HCT116 (cell line): Measurements from ENCODE around the gene KSR2. TPM values are rescaled to one million over a fixed set of nuclear protein-coding genes. Genes with fewer than 3 reads are reported as not detected.

Experiments
- ATAC-seq: fragments of 200-7000 bp; cut with Tn5 transposase; 2 replicates; pipeline ENCODE4 v1.9.1; 2020; ENCODE audit warnings: mild to moderate bottlenecking, moderate library complexity
- BruUV-seq: library from RNA; stranded (reverse); fragments of 400-500 nt; replicated peaks from 2 replicates; lab custom pipeline; 2021; lab: Mats Ljungman, UMichigan
- CTCF ChIA-PET: fragments of 300-600 bp; sonication (Branson Sonifier 250); formaldehyde crosslinking; loops from one replicate; lab custom pipeline; 2021; ENCODE audit warnings: antibody characterized with exemption; lab: Charles Lee
- POLR2A ChIA-PET: fragments of 300-600, 350-600 bp; sonication (Branson Sonifier 250); formaldehyde crosslinking; loops from one replicate; lab custom pipeline; 2021; ENCODE audit warnings: antibody characterized with exemption; lab: Charles Lee
- RAD21 ChIA-PET, 2 experiments: fragments of 300-600 bp; sonication (Branson Sonifier 250); formaldehyde crosslinking; loops; one replicate each; lab custom pipeline; 2023; ENCODE audit warnings: low total read pairs in 2 of 2; ENCODE audit not compliant: uncharacterized antibody in 2 of 2, unreplicated experiment in 2 of 2, low non-redundant PET in 1 of 2; lab: Charles Lee
- DNase-seq: peaks from one replicate; pipeline ENCODE4 v3.0.0-alpha.2; 2010; ENCODE audit warnings: low read depth, low spot score
- H2AFZ ChIP-seq: fragments of 200-600 bp; shearing (Covaris generic), sonication (generic); 2 replicates; pipeline ENCODE4 v1.6.1; 2017; ENCODE audit warnings: low read depth, mixed run types, mixed read lengths, antibody characterized with exemption, low read length; ENCODE audit not compliant: poor library complexity, severe bottlenecking
- H3K27ac ChIP-seq: 2 replicates; pipeline ENCODE4 v1.5.1; 2012; ENCODE audit warnings: low read depth, low read length
- H3K27me3 ChIP-seq: fragments of 200-600 bp; sonication (generic); 2 replicates; pipeline ENCODE4 v1.6.1; 2016; ENCODE audit warnings: mixed run types, low read length, mixed read lengths; ENCODE audit not compliant: insufficient read depth
- H3K36me3 ChIP-seq, 2 experiments: fragments of 200-500 bp in 1 of 2; fragments of 200-600 bp in 1 of 2; sonication (Bioruptor generic) in 1 of 2; sonication (generic) in 1 of 2; 2 replicates each; pipeline versions ENCODE4 v1.5.1 to v1.6.1; 2014 to 2016; ENCODE audit warnings: low read length in 2 of 2, inconsistent platforms in 1 of 2, mixed read lengths in 1 of 2, mixed run types in 1 of 2; ENCODE audit not compliant: insufficient read depth in 2 of 2, control insufficient read depth in 1 of 2
- H3K4me1 ChIP-seq, 2 experiments: fragments of 200-600 bp in 1 of 2; sonication (generic) in 1 of 2; 2 replicates each; pipeline versions ENCODE4 v1.5.1 to v1.6.1; 2012 to 2017; ENCODE audit warnings: low read length in 2 of 2, inconsistent platforms in 1 of 2, mild to moderate bottlenecking in 1 of 2, mixed read lengths in 1 of 2, mixed run types in 1 of 2, moderate library complexity in 1 of 2; ENCODE audit not compliant: insufficient read depth in 2 of 2, control insufficient read depth in 1 of 2
- H3K4me2 ChIP-seq: fragments of 200-600 bp; sonication (generic); 2 replicates; pipeline ENCODE4 v1.6.1; 2017; ENCODE audit warnings: mixed run types, low read length, mixed read lengths
- H3K4me3 ChIP-seq, 2 experiments: fragments of 200-600 bp in 1 of 2; sonication (generic) in 1 of 2; replicated peaks in 1 of 2; 2 replicates each; pipeline ENCODE4 v1.5.1; 2011 to 2016; ENCODE audit warnings: low read length in 2 of 2, control low read depth in 1 of 2, low read depth in 1 of 2, mild to moderate bottlenecking in 1 of 2, mixed read lengths in 1 of 2, mixed run types in 1 of 2
- H3K79me2 ChIP-seq: fragments of 200-600 bp; sonication (generic); 2 replicates; pipeline ENCODE4 v1.6.1; 2017; ENCODE audit warnings: mild to moderate bottlenecking, mixed run types, low read length, moderate library complexity, mixed read lengths; ENCODE audit not compliant: insufficient read depth
- H3K9ac ChIP-seq: fragments of 200-600 bp; sonication (generic); 2 replicates; pipeline ENCODE4 v1.6.1; 2016; ENCODE audit warnings: low read length, mixed read lengths
- H3K9me2 ChIP-seq: fragments of 200-600 bp; sonication (generic), shearing (Covaris generic); 2 replicates; pipeline ENCODE4 v1.6.1; 2017; ENCODE audit warnings: mixed run types, mild to moderate bottlenecking, moderate library complexity; ENCODE audit not compliant: insufficient read depth
- H3K9me3 ChIP-seq, 2 experiments: fragments of 200-500 bp in 1 of 2; fragments of 200-600 bp in 1 of 2; sonication (Bioruptor generic) in 1 of 2; sonication (generic) in 1 of 2; 2 replicates each; pipeline ENCODE4 v1.6.1; 2014 to 2017; ENCODE audit warnings: low read length in 2 of 2, mixed read lengths in 2 of 2, inconsistent platforms in 1 of 2, low read depth in 1 of 2, mild to moderate bottlenecking in 1 of 2, mixed run types in 1 of 2, moderate library complexity in 1 of 2; ENCODE audit not compliant: control insufficient read depth in 1 of 2, insufficient read depth in 1 of 2
- H4K20me1 ChIP-seq: fragments of 200-600 bp; sonication (generic), shearing (Covaris generic); 2 replicates; pipeline ENCODE4 v1.6.1; 2017; ENCODE audit warnings: mixed run types, mild to moderate bottlenecking, moderate library complexity; ENCODE audit not compliant: insufficient read depth
- ATF3 ChIP-seq: IDR thresholded peaks from 2 replicates; pipeline ENCODE4 v1.6.1; 2012
- CBX3 ChIP-seq: IDR thresholded peaks from 2 replicates; pipeline ENCODE4 v1.6.1; 2012; ENCODE audit warnings: low read depth
- CEBPB ChIP-seq: IDR thresholded peaks from 2 replicates; pipeline ENCODE4 v1.6.1; 2012; ENCODE audit warnings: low read depth
- CTCF ChIP-seq, 3 experiments: fragments of 200-600 bp in 1 of 3; sonication (generic) in 1 of 3; IDR thresholded peaks in 2 of 3; conservative IDR thresholded peaks in 1 of 3; 2 replicates each; pipeline ENCODE4 v1.5.1; 2012 to 2017; ENCODE audit warnings: low read depth in 2 of 3, low read length in 2 of 3, antibody characterized with exemption in 1 of 3, borderline replicate concordance in 1 of 3, control low read depth in 1 of 3, mild to moderate bottlenecking in 1 of 3, mixed read lengths in 1 of 3, mixed run types in 1 of 3, moderate library complexity in 1 of 3; ENCODE audit not compliant: insufficient read depth in 1 of 3
- ELF1 ChIP-seq: IDR thresholded peaks from 2 replicates; pipeline ENCODE4 v1.6.1; 2012; ENCODE audit warnings: low read depth, borderline replicate concordance
- EZH2 ChIP-seq: fragments of 200-600 bp; sonication (generic); IDR thresholded peaks from 2 replicates; pipeline ENCODE4 v1.6.1; 2017; ENCODE audit warnings: antibody characterized with exemption, mixed run types
- EZH2phosphoT487 ChIP-seq: fragments of 200-600 bp; IDR thresholded peaks from 2 replicates; pipeline ENCODE4 v1.6.1; 2018; ENCODE audit warnings: antibody characterized with exemption, borderline replicate concordance
- FOSL1 ChIP-seq: IDR thresholded peaks from 2 replicates; pipeline ENCODE4 v1.6.1; 2012; ENCODE audit warnings: low read depth
- POLR2A ChIP-seq: IDR thresholded peaks from 2 replicates; pipeline ENCODE4 v1.7.0; 2011; ENCODE audit warnings: borderline replicate concordance; ENCODE audit not compliant: insufficient read depth, insufficient read length; ENCODE audit errors: extremely low read depth
- RAD21 ChIP-seq: IDR thresholded peaks from 2 replicates; pipeline ENCODE4 v1.6.1; 2012; ENCODE audit warnings: low read depth, mild to moderate bottlenecking
- REST ChIP-seq: IDR thresholded peaks from 2 replicates; pipeline ENCODE4 v1.6.1; 2012; ENCODE audit warnings: low read depth
- SP1 ChIP-seq: IDR thresholded peaks from 2 replicates; pipeline ENCODE4 v1.6.1; 2012; ENCODE audit warnings: low read depth
- SRF ChIP-seq: IDR thresholded peaks from 2 replicates; pipeline ENCODE4 v1.6.1; 2012; ENCODE audit warnings: low read depth
- TCF7L2 ChIP-seq: IDR thresholded peaks from 2 replicates; pipeline ENCODE4 v1.7.0; 2011; ENCODE audit warnings: borderline replicate concordance, inconsistent platforms; ENCODE audit not compliant: insufficient read depth, insufficient read length; ENCODE audit errors: extremely low read depth
- YY1 ChIP-seq: IDR thresholded peaks from 2 replicates; pipeline ENCODE4 v1.6.1; 2011; ENCODE audit warnings: low read length, low read depth, moderate library complexity, mild to moderate bottlenecking; ENCODE audit not compliant: insufficient replicate concordance; ENCODE audit errors: extremely low read depth
- ZFX ChIP-seq: fragments of 450-650 bp; IDR thresholded peaks from 2 replicates; pipeline ENCODE4 v1.6.1; 2017
- intact Hi-C: fragments of 100-400 bp; cut with micrococcal nuclease; formaldehyde crosslinking; loops from 2 replicates; pipeline ENCODE4 v1.10.0; 2022
- total RNA-seq: library from RNA; stranded (reverse); gene quantifications from one replicate; pipeline ENCODE4 v1.2.1, GENCODE V29; 2021; ENCODE audit not compliant: unreplicated experiment

Gene KSR2
- total RNA-seq, 1 experiment from 2014 or later: 10.1 TPM

- H4K20me1 ChIP-seq: no peaks in the 10 kb centered on the region; the same call in 1 of the 2 replicates
- no peak overlapping the region for H2AFZ ChIP-seq
- no peaks in the 10 kb centered on the region for H3K79me2 ChIP-seq
- H3K9me3 ChIP-seq: no peaks in the 10 kb centered on the region
- BruUV-seq: no TSS peak
- H3K27ac ChIP-seq: no peak overlapping the region
- no peak overlapping the region for H3K9ac ChIP-seq
- POLR2A ChIA-PET: no interaction called here
- CTCF ChIA-PET: no interaction called here
- no peak overlapping the region for H3K4me2 ChIP-seq
- H3K4me1 ChIP-seq: no peaks in the 10 kb centered on the region
- no peaks in the 10 kb centered on the region for H3K27me3 ChIP-seq
- intact Hi-C loops: no loop called here
- no peak overlapping the region for H3K4me3 ChIP-seq
- RAD21 ChIA-PET: no interaction called here
- ATAC-seq: no peak
- TF ChIP-seq TCF7L2 (no peak), ZFX (no peak), CBX3 (no peak), RAD21 (no peak), SRF (no peak), FOSL1 (no peak), ELF1 (no peak), POLR2A (no peak), EZH2 (no peak)
- no peak for DNase-seq
- no peaks in the 10 kb centered on the region for H3K36me3 ChIP-seq
- H3K9me2 ChIP-seq: no peaks in the 10 kb centered on the region
Observed at GRCh38 chr12:117622087-117622486, 346.7 kb downstream of the KSR2 start.

GRCh38 chr12:117607778-117608177, 361.0 kb downstream of the KSR2 start:
- no peaks in the 10 kb centered on the region for H3K9me2 ChIP-seq
- ChIA-PET POLR2A (no interaction called here), CTCF (no interaction called here), RAD21 (no interaction called here)
- intact Hi-C loops: no loop called here
- ATAC-seq: no peak
- no peak overlapping the region for H3K4me3 ChIP-seq
- H2AFZ ChIP-seq: no peak overlapping the region
- no peak overlapping the region for H3K9ac ChIP-seq
- H3K27me3 ChIP-seq: no peaks in the 10 kb centered on the region
- H4K20me1 ChIP-seq: no peaks in the 10 kb centered on the region
- H3K9me3 ChIP-seq: no peaks in the 10 kb centered on the region
- no peak overlapping the region for H3K27ac ChIP-seq
- no peaks in the 10 kb centered on the region; a peak in 1 of 4 replicates for H3K36me3 ChIP-seq
- H3K4me2 ChIP-seq: no peak overlapping the region
- BruUV-seq: no TSS peak
- no peak for DNase-seq
- no peaks in the 10 kb centered on the region for H3K79me2 ChIP-seq
- H3K4me1 ChIP-seq: no peaks in the 10 kb centered on the region
- TF ChIP-seq TCF7L2: no peak
- no peak for TF ChIP-seq CTCF (IDR thresholded peaks at IDR 0.05 in 2 of 3, conservative IDR thresholded peaks at IDR 0.05 in 1 of 3; ENCODE audit: borderline replicate concordance in 1 of 3, insufficient read depth in 1 of 3, low read depth in 2 of 3, low read length in 2 of 3)
- TF ChIP-seq RAD21: no peak
- no peak for TF ChIP-seq CEBPB
- TF ChIP-seq SRF: no peak
- no peak for TF ChIP-seq SP1
- TF ChIP-seq YY1: no peak
- TF ChIP-seq ATF3: no peak
- no peak for TF ChIP-seq EZH2phosphoT487
- TF ChIP-seq ZFX: no peak
- TF ChIP-seq REST: no peak
